ENCODE data around the gene NRP1.
"Not testable (repeated sequence)": the region's sequence is repeated elsewhere in the genome, so short reads cannot be mapped to it uniquely, and the experiment has no call there.

The NRP1 gene

GRCh38 chr10:33240931-33241330 is 93.5 kb downstream of the NRP1 start:
- no peak for DNase-seq (ENCODE audit: low read depth in 2 of 3, low spot score in 2 of 3)

DNA sequence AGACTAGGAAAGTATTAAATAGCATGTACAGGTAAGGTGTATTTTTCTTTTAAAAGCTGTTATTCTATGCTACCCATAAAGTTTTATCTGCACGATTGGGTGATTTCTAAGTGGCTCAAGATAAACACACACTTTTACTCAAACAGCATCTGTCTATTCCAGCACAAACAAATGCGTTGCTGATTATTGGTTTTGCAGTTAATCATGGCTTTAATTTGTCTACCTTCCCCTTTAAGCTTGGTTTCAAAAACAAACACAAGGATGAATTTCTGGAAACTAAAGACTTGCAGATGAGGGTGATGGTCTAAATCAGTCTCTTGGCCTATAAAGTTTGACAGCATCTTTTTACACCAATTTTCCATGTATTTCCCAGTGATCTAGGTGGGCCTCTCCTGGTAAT is 94.2 kb downstream of the NRP1 start:
- no peak for DNase-seq (ENCODE audit: low read depth in 2 of 3, low spot score in 2 of 3)

DNA sequence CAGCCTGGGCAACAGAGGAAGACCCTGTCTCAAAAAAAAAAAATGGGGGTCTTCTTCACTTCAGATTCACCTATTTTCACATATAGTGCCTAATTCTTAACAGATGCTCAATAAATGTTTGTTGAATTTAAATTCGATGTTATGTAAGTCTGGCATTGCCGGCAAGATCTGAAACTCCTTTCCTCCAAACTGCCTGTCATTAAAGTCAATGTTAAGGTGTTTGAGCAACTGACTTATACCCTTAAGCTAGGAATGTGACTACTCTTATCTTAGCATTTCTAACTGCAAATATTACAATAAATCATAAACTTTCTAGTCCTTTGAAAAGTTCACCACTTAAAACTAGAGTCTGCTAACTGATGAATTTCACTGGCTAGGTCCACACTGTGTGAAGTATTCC is 95.2 kb downstream of the NRP1 start:
- DNase-seq (ENCODE audit: low read depth in 2 of 3, low spot score in 2 of 3): no peak

GRCh38 chr10:33238643-33239042 is 95.8 kb downstream of the NRP1 start:
- no peak for DNase-seq (ENCODE audit: low read depth in 2 of 3, low spot score in 2 of 3)

- DNase-seq (ENCODE audit: low read depth in 2 of 3, low spot score in 2 of 3): no peak
Observed at GRCh38 chr10:33237736-33238624, 96.5 kb downstream of the NRP1 start.

DNA sequence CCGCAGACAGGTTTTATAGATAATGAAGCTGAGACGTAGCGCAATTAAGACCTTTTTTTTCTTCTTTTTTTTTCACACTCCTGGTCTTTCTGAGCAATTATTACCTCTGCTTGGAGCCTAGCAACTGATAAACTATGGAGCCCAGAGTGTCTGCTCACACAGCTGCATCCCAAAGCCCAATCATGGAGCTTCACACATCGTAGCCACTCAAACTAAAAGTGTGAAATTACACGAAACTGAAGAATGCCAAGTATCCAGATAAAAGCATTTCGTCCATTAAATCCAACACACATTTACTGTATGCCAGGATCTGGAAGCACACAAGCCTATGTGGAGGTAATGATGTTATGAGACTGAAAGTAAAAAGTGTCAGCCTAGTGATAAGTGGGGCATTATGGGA is 97.6 kb downstream of the NRP1 start:
- no peak for DNase-seq (ENCODE audit: low read depth in 2 of 3, low spot score in 2 of 3)

- DNase-seq (ENCODE audit: low read depth in 2 of 3, low spot score in 2 of 3): no peak
Observed at GRCh38 chr10:33235951-33236350, 98.5 kb downstream of the NRP1 start.

DNA sequence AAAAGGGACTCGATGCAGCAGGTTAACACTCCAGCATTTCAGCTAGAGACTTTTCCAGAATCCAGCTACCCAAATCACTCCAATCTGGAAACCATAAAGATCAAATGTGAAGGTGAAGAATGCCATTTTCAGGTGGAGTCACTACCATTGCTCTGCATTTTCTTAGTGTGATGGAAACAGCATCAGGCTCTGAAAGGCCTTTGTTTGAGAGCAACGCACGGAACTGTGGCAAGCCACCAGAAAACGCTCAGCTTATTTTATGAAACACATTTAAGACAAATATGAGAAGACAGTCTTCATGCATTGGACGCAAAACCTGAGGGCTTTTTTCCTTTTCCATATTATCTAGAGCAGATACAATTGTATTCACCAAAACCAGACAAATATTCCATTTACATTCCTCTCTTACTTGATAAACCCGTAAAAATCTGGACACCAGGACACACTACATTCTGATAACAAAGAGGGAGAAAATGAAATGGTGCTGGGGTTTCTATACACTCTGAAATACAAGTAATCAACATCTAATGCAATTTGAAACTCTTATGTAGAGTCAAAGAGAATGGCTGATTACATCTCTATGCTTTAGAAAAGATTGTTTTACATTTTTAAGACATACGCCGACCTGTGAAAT is 99.1 kb downstream of the NRP1 start:
- no peak for DNase-seq (ENCODE audit: low read depth in 2 of 3, low spot score in 2 of 3)

DNA sequence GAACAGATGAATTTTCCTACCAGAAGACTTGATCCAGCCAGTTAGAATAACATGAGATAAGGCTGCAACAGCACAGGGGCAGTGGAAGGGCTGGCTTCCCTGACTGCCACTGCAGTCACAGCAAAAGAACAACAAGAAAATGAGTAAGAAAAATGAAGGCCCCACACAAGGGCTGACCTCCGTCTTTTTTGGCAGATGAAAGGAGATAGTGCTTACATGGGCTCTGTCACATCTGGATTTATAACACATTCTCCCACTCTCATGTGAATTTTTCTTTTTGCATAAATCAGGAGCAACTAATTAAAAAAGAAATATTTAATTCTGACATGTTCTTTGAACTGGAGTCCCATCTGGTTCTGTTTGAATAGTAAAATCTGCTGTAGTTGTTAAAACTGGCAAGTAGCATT is 99.6 kb downstream of the NRP1 start:
- no peak for DNase-seq (ENCODE audit: low read depth in 2 of 3, low spot score in 2 of 3)

GRCh38 chr10:33233635-33234034 is 100.8 kb downstream of the NRP1 start:
- no peak for DNase-seq (ENCODE audit: low read depth in 2 of 3, low spot score in 2 of 3)

GRCh38 chr10:33233221-33233620 is 101.2 kb downstream of the NRP1 start:
- DNase-seq (ENCODE audit: low read depth in 2 of 3, low spot score in 2 of 3): no peak

GRCh38 chr10:33231621-33232350 is 102.7 kb downstream of the NRP1 start:
- DNase-seq (ENCODE audit: low read depth in 2 of 3, low spot score in 2 of 3): no peak

- no peak for DNase-seq (ENCODE audit: low read depth in 2 of 3, low spot score in 2 of 3)
Observed at GRCh38 chr10:33229949-33230267, 104.6 kb downstream of the NRP1 start.

DNA sequence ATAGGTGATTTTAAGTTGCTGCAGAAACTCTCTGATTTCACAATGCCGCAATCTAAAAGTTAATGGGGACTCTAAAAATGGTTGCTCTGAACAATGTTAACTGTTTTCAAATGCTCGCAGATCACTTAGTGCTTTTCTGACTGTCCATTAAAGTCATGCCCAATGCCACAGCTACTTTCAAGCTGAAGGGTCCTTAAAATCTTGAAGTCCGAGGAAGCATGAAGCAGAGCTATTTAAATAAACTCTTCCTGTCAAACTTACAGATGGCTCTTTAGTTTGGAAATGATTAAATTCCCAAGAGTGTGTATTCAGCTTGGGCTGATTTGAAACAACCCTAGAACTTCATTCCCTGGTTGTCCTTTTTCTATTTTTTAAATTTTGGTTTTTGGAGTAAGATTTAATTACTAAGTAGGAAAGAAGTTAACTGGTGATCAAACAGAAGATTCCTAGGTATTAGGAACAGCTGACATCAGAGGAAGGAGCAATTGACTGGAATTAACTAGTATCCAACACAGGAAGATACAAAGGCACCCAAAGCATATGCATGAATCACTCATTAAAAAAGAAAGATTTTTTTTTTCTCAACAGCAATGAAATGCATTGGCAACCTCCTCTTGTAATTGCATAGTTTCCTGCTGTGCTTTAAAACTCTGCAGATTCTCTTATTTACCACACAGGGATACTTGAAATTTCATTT is 105.1 kb downstream of the NRP1 start:
- no peak for DNase-seq (ENCODE audit: low read depth in 2 of 3, low spot score in 2 of 3)

DNA sequence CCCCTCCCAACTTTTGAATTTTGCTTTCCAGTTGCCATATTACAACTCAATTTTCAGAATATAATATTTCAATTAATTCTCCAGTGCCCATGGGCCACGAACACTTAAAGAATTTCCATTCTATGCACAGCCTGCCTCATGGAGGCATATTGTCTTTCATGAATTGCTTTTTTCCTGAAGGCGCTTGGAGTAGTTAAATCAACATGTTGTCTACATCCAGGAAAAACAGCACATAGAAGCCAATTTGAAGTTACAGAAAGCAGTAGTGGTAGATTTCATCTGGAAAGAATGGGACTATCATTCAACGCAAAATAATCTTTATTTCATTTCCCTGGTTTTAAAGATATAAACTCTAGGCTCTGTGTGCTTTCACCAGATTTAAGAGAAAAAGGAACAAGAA is 106.0 kb downstream of the NRP1 start:
- no peak for DNase-seq (ENCODE audit: low read depth in 2 of 3, low spot score in 2 of 3)

- no peak for DNase-seq (ENCODE audit: low read depth in 2 of 3, low spot score in 2 of 3)
Observed at GRCh38 chr10:33227489-33227888, 107.0 kb downstream of the NRP1 start.

DNA sequence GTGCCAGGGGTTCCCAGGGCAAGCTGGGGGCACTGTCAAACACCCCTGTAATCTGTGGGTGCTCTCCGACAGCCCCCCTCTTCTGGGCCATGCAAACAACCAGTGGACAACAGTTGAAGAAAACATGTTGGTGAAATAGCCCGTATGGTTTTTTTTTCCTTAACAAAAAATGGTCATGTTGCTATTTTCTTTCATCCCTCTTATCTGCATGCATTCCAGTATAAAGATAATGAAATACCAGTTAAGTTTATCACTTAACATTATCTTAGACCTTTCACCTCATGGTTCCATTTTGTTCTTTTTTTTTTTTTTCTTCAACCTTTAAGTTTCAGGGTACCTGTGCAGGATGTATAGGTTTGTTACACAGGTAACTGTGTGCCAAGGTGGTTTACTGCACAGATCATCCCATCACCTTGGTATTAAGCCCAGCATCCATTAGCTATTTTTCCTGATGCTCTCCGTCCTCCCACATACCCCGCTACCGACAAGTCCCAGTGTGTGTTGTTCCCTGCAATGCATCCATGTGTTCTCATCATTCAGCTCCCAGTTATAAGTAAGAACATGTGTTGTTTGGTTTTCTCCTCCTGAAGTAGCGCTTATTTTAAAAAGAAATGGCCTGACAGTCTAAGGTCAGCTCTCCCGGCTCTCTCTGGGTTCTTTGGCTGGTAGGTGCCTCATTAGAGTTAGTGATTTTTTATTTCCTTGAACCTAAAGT is 110.1 kb downstream of the NRP1 start:
- no peak for DNase-seq (ENCODE audit: low read depth in 2 of 3, low spot score in 2 of 3)

- DNase-seq (ENCODE audit: low read depth in 2 of 3, low spot score in 2 of 3): no peak
Observed at GRCh38 chr10:33223326-33224000, 111.0 kb downstream of the NRP1 start.

DNA sequence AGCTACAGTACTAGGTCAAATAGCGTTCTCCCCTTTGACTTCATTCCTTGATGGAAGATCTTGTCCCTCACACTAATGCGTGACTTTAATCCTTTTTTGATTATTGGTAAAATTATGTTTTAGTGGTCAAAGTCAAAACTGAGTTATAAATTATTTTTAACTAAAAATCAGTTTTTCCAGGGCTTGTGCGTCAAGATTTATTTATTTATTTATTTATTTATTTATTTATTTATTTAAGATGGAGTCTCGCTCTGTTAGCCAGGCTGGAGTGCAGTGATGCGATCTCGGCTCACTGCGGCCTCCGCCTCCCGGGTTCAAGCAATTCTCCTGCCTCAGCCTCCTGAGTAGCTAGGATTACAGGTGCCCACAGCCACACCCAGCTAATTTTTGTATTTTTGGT is 112.2 kb downstream of the NRP1 start:
- DNase-seq (ENCODE audit: low read depth in 2 of 3, low spot score in 2 of 3): not testable (repeated sequence)

GRCh38 chr10:33217854-33218253 is 116.6 kb downstream of the NRP1 start:
- no peak for DNase-seq (ENCODE audit: low read depth in 2 of 3, low spot score in 2 of 3)
